Measurements from ENCODE around the gene COL18A1.
A peak's percentile ranks its signal among the peaks of the same experiment; 100 is the strongest.
"Not testable (repeated sequence)": the region's sequence is repeated elsewhere in the genome, so short reads cannot be mapped to it uniquely, and the experiment has no call there.

The COL18A1 gene

GRCh38 chr21:45525153-45525909 lies 120.4 kb downstream of the COL18A1 start:
- DNase-seq: no peak

- no peak for DNase-seq
Observed at GRCh38 chr21:45525910-45526306, 120.9 kb downstream of the COL18A1 start.

GRCh38 chr21:45527151-45527999 lies 122.4 kb downstream of the COL18A1 start:
- DNase-seq: not testable (repeated sequence)

GRCh38 chr21:45528028-45528705 lies 123.2 kb downstream of the COL18A1 start:
- no peak for DNase-seq

- no peak for DNase-seq
Observed at GRCh38 chr21:45528981-45529784, 124.2 kb downstream of the COL18A1 start.

GRCh38 chr21:45529785-45530422 lies 124.9 kb downstream of the COL18A1 start:
- DNase-seq: no peak

- DNase-seq: no peak
Observed at GRCh38 chr21:45530423-45531113, 125.6 kb downstream of the COL18A1 start.

GRCh38 chr21:45531114-45531392 lies 126.1 kb downstream of the COL18A1 start:
- DNase-seq: not testable (repeated sequence)

- DNase-seq: no peak
Observed at GRCh38 chr21:45531393-45532215, 126.6 kb downstream of the COL18A1 start.

- no peak for DNase-seq
Observed at GRCh38 chr21:45532826-45533360, 127.9 kb downstream of the COL18A1 start.

- DNase-seq: no peak
Observed at GRCh38 chr21:45533361-45533845, 128.4 kb downstream of the COL18A1 start.

- no peak for DNase-seq
Observed at GRCh38 chr21:45533846-45534635, 129.1 kb downstream of the COL18A1 start.

GRCh38 chr21:45534636-45535331 lies 129.8 kb downstream of the COL18A1 start:
- DNase-seq: no peak

GRCh38 chr21:45535341-45536081 lies 130.5 kb downstream of the COL18A1 start:
- peak; percentile 63 for DNase-seq

GRCh38 chr21:45536301-45537081 lies 131.5 kb downstream of the COL18A1 start:
- DNase-seq: no peak

- no peak for DNase-seq
Observed at GRCh38 chr21:45537111-45537745, 132.3 kb downstream of the COL18A1 start.

All from GDM1 (cell line).